Immature natural killer cell (primary cell): ENCODE results near the gene OR52W1. TPM values are rescaled to one million over a fixed set of nuclear protein-coding genes. Genes with fewer than 3 reads are reported as not detected.
"Not testable (repeated sequence)": the region's sequence is repeated elsewhere in the genome, so short reads cannot be mapped to it uniquely, and the experiment has no call there.

Experiments
- DNase-seq, 3 donors: peaks; one replicate each; pipeline ENCODE4 v3.0.0; 2022; ENCODE audit warnings: mixed read lengths in 1 of 3
- H3K27ac Mint-ChIP-seq, 6 donors: one replicate each; pipeline ENCODE4 v1.8.0; 2020; ENCODE audit warnings: mixed read lengths in 6 of 6, mild to moderate bottlenecking in 5 of 6, inconsistent platforms in 4 of 6, moderate library complexity in 3 of 6
- H3K27me3 Mint-ChIP-seq, 3 donors: one replicate each; pipeline ENCODE4 v1.8.0; 2020 to 2021; ENCODE audit warnings: low read depth in 3 of 3, mild to moderate bottlenecking in 3 of 3, mixed read lengths in 3 of 3, moderate library complexity in 3 of 3, inconsistent platforms in 1 of 3
- H3K36me3 Mint-ChIP-seq, 3 donors: one replicate each; pipeline ENCODE4 v1.8.0; 2020; ENCODE audit warnings: mixed read lengths in 3 of 3, inconsistent platforms in 2 of 3, mild to moderate bottlenecking in 2 of 3
- H3K4me1 Mint-ChIP-seq, 2 donors: one replicate each; pipeline ENCODE4 v1.8.0; 2020; ENCODE audit warnings: inconsistent platforms in 2 of 2, mild to moderate bottlenecking in 2 of 2, mixed read lengths in 2 of 2, moderate library complexity in 1 of 2
- H3K4me3 Mint-ChIP-seq, 5 donors: one replicate each; pipeline ENCODE4 v1.8.0; 2020; ENCODE audit warnings: mild to moderate bottlenecking in 5 of 5, mixed read lengths in 5 of 5, inconsistent platforms in 3 of 5, moderate library complexity in 3 of 5
- H3K9me3 Mint-ChIP-seq, 6 donors: one replicate each; pipeline ENCODE4 v1.8.0; 2020; ENCODE audit warnings: mild to moderate bottlenecking in 6 of 6, mixed read lengths in 6 of 6, inconsistent platforms in 4 of 6, moderate library complexity in 3 of 6
- polyA plus RNA-seq, 3 donors: library from polyadenylated mRNA; unstranded; fragments of 300-500 nt; fragmentation: Illumina TruSeq; gene quantifications; one replicate each; pipeline ENCODE4 v1.2.3, GENCODE V29; 2021

The OR52W1 gene
- polyA plus RNA-seq, 3 donors from 2014 or later = not detected

DNA sequence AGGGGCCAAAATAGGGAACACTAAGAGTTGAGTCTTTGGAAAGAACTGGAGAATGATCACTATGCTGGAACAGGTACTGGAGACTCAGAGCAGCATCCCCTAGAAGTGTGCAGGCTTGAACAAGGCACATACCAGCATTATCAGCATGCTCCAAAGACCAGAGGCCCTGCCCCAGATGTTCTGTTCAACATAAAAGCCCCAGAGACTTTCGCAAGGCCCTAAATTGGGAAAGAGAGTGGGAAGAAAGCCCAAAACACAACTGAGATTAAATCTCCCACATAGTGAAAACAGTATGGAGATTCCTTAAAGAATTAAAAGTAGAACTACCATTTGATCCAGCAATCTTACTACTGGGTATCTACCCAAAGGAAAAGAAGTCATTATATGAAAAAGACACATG, 49.2 kb downstream of the OR52W1 start:
- Mint-ChIP-seq H3K27me3 (peaks cover 3 to 7% (median 5%) of the 10 kb centered on the region in 3 donors), H3K36me3 (no peaks in the 10 kb centered on the region), H3K4me1 (no peaks in the 10 kb centered on the region), H3K9me3 (no peaks in the 10 kb centered on the region), H3K27ac (no peak overlapping the region), H3K4me3 (no peak overlapping the region)
- DNase-seq = no peak

- H3K27me3 Mint-ChIP-seq, H3K9me3 Mint-ChIP-seq, H3K36me3 Mint-ChIP-seq, DNase-seq, H3K27ac Mint-ChIP-seq, H3K4me3 Mint-ChIP-seq, H3K4me1 Mint-ChIP-seq: not testable (repeated sequence)
Observed at GRCh38 chr11:6248897-6249296, 49.9 kb downstream of the OR52W1 start.

Other genes with a start within 250 kb of the OR52W1 start
- gene OR56A5, start 230.7 kb upstream of the OR52W1 start, polyA plus RNA-seq = not detected
- not detected for gene OR52L1, start 212.2 kb upstream of the OR52W1 start, polyA plus RNA-seq
- gene OR56A4, start 192.3 kb upstream of the OR52W1 start, polyA plus RNA-seq = not detected
- not detected for gene OR56A1, start 168.5 kb upstream of the OR52W1 start, polyA plus RNA-seq
- gene OR56B4, start 91.5 kb upstream of the OR52W1 start, polyA plus RNA-seq = under 1 TPM in 1 of 3 donors, not detected in 2; 0.18 TPM
- gene OR52B2, start 28.9 kb upstream of the OR52W1 start, polyA plus RNA-seq = not detected
- gene C11orf42, start 6.3 kb downstream of the OR52W1 start, polyA plus RNA-seq = not detected
- gene FHIP1B, start 35.4 kb downstream of the OR52W1 start, polyA plus RNA-seq = 10 to 100 TPM; 11.9 to 20.5 (median 15.1) TPM
- not detected for gene CNGA4, start 39.9 kb downstream of the OR52W1 start, polyA plus RNA-seq
- not detected for gene CCKBR, start 60.6 kb downstream of the OR52W1 start, polyA plus RNA-seq
- not detected for gene CAVIN3, start 121.3 kb downstream of the OR52W1 start, polyA plus RNA-seq
- gene SMPD1, start 191.2 kb downstream of the OR52W1 start, polyA plus RNA-seq = 10 to 100 TPM; 12.0 to 21.9 (median 18.4) TPM
- gene APBB1, start 219.9 kb downstream of the OR52W1 start, polyA plus RNA-seq = 10 to 100 TPM; 30.8 to 55.9 (median 35.2) TPM
- not detected for gene HPX, start 241.8 kb downstream of the OR52W1 start, polyA plus RNA-seq